HFF-Myc (cell line): ENCODE measurements around the gene TM4SF1.

ENCODE experiments used
- DNase-seq: peaks from one replicate; pipeline ENCODE4 v3.0.0-alpha.2; 2011; ENCODE audit warnings: low read depth; ENCODE audit errors: extremely low read depth
- H3K4me3 ChIP-seq: replicated peaks from 2 replicates; pipeline ENCODE4 v1.5.1; 2011; ENCODE audit warnings: low read depth, mild to moderate bottlenecking, control low read depth, low read length
- TF ChIP-seq, protein P1 (sequence below): IDR thresholded peaks from 2 replicates; pipeline ENCODE4 v1.5.1; 2012; ENCODE audit warnings: mild to moderate bottlenecking, low read depth, low read length, control low read depth; ENCODE audit errors: missing control alignments

The TM4SF1 gene

DNA sequence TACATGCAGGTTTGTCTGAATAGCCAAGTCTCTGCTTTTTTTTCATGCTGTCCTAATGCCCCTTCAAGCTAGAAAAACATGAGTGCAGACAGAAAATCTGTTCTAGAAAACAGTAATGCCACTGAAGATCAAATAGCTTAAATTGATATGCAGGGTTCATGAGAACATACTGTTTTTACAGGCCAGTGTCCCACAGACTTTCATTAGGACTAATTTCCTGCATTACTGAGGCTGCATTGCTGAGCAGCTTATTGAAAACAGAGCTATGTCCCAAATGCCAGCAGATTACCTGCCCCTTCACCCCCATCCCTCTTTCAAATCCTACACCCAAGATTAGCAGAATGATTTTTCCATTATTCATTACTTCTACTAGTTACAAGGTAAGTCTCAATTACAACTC, 44.7 kb downstream of the TM4SF1 start:
- no peak overlapping the region for H3K4me3 ChIP-seq
- TF ChIP-seq, protein P1, sequence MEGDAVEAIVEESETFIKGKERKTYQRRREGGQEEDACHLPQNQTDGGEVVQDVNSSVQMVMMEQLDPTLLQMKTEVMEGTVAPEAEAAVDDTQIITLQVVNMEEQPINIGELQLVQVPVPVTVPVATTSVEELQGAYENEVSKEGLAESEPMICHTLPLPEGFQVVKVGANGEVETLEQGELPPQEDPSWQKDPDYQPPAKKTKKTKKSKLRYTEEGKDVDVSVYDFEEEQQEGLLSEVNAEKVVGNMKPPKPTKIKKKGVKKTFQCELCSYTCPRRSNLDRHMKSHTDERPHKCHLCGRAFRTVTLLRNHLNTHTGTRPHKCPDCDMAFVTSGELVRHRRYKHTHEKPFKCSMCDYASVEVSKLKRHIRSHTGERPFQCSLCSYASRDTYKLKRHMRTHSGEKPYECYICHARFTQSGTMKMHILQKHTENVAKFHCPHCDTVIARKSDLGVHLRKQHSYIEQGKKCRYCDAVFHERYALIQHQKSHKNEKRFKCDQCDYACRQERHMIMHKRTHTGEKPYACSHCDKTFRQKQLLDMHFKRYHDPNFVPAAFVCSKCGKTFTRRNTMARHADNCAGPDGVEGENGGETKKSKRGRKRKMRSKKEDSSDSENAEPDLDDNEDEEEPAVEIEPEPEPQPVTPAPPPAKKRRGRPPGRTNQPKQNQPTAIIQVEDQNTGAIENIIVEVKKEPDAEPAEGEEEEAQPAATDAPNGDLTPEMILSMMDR = no peak
- no peak for DNase-seq

DNA sequence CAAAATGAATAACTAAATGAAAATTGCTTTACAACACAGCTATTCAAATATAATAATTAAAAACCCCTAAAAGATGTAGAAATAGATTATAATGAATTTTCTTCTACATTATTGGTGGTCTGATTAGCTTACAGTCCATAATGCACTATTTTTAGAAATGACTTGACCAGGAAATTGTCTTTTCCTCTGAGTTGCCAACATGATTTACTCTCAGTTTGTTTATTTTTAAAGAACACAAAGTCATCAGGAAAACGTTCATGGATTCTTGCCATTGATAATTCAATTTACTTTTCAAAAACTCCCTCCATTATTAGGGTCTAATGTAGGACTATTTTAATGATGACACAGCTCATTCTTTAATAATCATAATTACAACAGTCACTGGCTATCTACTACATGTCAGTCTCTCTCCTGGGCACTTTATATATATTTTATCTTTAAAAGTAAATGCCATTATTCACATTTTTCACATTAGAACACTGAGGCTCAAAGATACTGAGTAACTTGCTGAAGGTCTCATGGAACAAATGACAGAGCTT, 45.2 kb downstream of the TM4SF1 start:
- TF ChIP-seq, protein P1 = no peak
- no peak overlapping the region for H3K4me3 ChIP-seq
- DNase-seq = no peak

DNA sequence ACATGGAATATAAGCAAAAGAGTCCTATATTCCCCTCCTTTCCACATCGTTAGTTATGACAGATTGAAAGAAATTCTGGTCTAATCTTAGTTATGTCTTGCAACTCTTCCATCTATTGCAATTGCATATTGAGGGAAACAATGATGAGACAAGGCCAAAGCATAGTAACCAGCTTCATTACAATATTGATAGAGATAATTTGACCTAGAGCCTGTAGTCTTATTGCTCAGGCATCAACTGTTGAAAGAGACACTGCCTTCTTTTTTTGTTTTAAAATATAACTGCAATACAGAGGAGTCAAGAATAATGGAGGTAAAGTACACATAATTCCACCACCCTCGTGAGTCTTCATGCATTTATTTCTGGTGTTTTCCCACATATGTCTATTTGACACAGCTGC, 46.1 kb downstream of the TM4SF1 start:
- DNase-seq = no peak
- TF ChIP-seq, protein P1 = no peak
- H3K4me3 ChIP-seq = no peak overlapping the region

DNA sequence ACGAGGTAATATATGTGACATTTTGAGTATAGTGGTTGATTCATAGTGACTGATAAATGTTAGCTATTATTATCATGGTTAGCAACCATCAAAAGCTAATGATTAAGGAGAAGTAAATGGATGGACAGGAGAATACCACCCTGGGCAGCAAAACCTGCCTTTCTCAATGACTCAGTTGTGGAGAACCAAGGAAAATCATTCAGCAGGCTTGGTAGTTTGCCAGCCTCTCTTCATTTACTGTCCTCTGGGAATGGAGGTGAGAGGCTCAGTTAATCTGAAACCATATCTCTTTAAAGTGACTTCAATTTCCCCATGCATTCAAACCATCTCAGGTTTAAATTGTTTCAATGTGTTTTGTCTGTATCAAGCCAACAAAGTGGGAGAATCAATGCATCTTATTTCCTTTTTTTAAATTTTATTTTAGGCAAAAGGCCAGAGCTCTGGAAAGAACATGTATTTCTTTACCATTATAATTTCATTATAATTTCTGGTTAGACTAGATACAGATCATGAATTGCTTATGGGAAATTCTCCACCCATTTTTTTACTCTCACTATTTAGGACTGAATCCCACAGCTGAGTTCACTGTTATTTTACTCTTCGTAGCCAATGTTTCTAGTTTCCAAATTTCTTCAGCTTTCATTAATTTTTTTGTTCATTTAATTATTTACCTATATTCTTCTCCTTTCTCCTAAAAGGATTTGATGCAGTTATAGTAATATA, 46.7 kb downstream of the TM4SF1 start:
- TF ChIP-seq, protein P1 = no peak
- no peak overlapping the region for H3K4me3 ChIP-seq
- no peak for DNase-seq

DNA sequence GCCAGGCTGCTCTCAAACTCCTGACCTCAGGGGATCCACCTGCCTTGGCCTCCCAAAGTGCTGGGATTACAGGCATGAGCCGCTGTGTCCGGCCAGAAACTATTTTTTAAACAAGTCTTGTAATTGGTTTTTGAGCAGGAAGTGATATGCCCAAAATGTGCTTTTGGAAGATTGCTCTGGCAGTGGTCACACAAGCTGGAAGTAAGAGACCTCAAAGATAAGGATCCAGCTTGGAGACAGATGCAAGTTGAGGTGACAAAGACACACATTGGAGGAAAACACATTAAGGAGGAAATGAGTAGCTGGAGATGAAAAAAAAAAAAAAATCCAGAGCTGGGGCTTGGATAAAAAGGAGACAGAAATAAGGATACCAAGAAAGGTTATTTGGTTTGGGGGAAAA, 50.3 kb downstream of the TM4SF1 start:
- H3K4me3 ChIP-seq = no peak overlapping the region
- TF ChIP-seq, protein P1 = no peak
- no peak for DNase-seq

DNA sequence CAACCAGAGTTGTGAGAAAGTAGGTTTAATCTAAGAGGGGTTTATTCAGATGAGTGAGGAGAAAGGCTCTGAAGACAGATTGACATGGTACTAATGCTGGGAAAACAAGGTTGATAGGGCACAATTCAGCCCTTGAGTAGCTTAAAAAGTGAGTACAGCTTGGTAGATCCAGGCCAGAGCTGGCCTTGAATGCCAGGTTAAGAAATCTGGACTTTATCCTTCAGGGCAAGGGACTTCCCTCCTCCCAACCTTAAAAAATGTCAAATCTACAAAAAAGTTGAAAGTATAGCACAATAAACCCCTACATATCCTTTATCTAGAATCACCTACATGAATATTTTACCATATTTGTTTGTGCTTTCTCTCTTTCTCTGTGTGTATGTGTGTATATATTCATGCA, 51.9 kb downstream of the TM4SF1 start:
- no peak overlapping the region for H3K4me3 ChIP-seq
- TF ChIP-seq, protein P1 = no peak
- no peak for DNase-seq
